ENCODE results near the gene FBXO47. TPM values are rescaled to one million over a fixed set of nuclear protein-coding genes. Genes with fewer than 3 reads are reported as not detected.
A peak's percentile ranks its signal among the peaks of the same experiment; 100 is the strongest.

Gene FBXO47
- total and polyA plus RNA-seq, 9 of the 15 experiments (the other 6 are each of a cell fraction or from before 2014, with no cell fraction given), result not detected

GRCh38 chr17:38892620-38893019 is 74.6 kb downstream of the FBXO47 start:
- Histone ChIP-seq H3K27me3 (ENCODE audit: control insufficient read depth in 2 of 2, insufficient read depth in 2 of 2, low read length in 2 of 2) (no peaks in the 10 kb centered on the region), H4K20me1 (replicated peaks; ENCODE audit: control insufficient read depth, insufficient read depth, low read length) (peaks cover 33% of the 10 kb centered on the region), H3K9ac (ENCODE audit: insufficient read depth in 1 of 2, low read depth in 2 of 2, low read length in 2 of 2) (no peak overlapping the region), H3K4me3 (no peak overlapping the region), H3K9me3 (replicated peaks; ENCODE audit: control insufficient read depth, insufficient read depth, low read depth, low read length) (no peaks in the 10 kb centered on the region), H3K27ac (ENCODE audit: extremely low read depth, low read depth, low read length) (no peak overlapping the region), H3K4me1 (replicated peaks in 1 of 2; ENCODE audit: control insufficient read depth in 2 of 2, insufficient read depth in 2 of 2, low read length in 2 of 2) (peaks cover 26 to 36% of the 10 kb centered on the region in 2 experiments), H3K9me1 (ENCODE audit: control insufficient read depth, insufficient read depth, low read length) (peaks cover 6% of the 10 kb centered on the region), H3K4me2 (ENCODE audit: insufficient read depth, low read length) (no peak overlapping the region), H2AFZ (ENCODE audit: low read depth, low read length) (no peak overlapping the region), H3K36me3 (ENCODE audit: control insufficient read depth, insufficient read depth, low read length) (peaks cover 91% of the 10 kb centered on the region; the same call in 2 of the 3 replicates), H3K79me2 (ENCODE audit: control insufficient read depth, insufficient read depth, low read length) (peaks cover 4% of the 10 kb centered on the region; the same call in 2 of the 3 replicates)
- POLR2A ChIA-PET, result interaction anchor here (1.2 to 1.6 kb wide), 2 partner anchors 8 to 9 kb away, joined by 6 to 9 read pairs; no protein-coding TSS in a partner anchor
- over 99% methylated on average over 9 of the region's 13 CpGs for WGBS (ENCODE audit: insufficient coverage, low coverage, missing lambda C conversion rate)
- DNase-seq (ENCODE audit: extremely low read depth in 1 of 4, low spot score in 3 of 4), result no peak
- no peak for FAIRE-seq
- intact Hi-C loops (cut with micrococcal nuclease) (no loop called here), in situ Hi-C loops (cut with MboI) (no loop called here)
- no TSS peak for BruUV-seq (replicated peaks)
- no peak for ATAC-seq
- TF ChIP-seq POLR2G (IDR thresholded peaks at IDR 0.05; ENCODE audit: low read depth, low read length) (peak; percentile 52), ZNF778 (CRISPR knock-in tag; IDR thresholded peaks at IDR 0.05) (no peak), RBM22 (IDR thresholded peaks at IDR 0.05; ENCODE audit: low read depth, low read length, poor library complexity, severe bottlenecking) (peak; percentile 44)
- CTCF ChIA-PET (ENCODE audit: low intra/inter-chr PET ratio), result no interaction called here

GRCh38 chr17:38892083-38892482 is 75.1 kb downstream of the FBXO47 start:
- ChIA-PET POLR2A (interaction anchor here (0.6 to 1.2 kb wide), 2 partner anchors 9 to 219 kb away, joined by 4 to 6 read pairs; no protein-coding TSS in a partner anchor), CTCF (ENCODE audit: low intra/inter-chr PET ratio) (no interaction called here)
- Histone ChIP-seq H2AFZ (ENCODE audit: low read depth, low read length) (no peak overlapping the region), H3K79me2 (ENCODE audit: control insufficient read depth, insufficient read depth, low read length) (peaks cover 7% of the 10 kb centered on the region; the same call in 2 of the 3 replicates), H3K9me3 (replicated peaks; ENCODE audit: control insufficient read depth, insufficient read depth, low read depth, low read length) (no peaks in the 10 kb centered on the region), H3K4me3 (no peak overlapping the region), H3K4me2 (ENCODE audit: insufficient read depth, low read length) (no peak overlapping the region), H3K4me1 (replicated peaks in 1 of 2; ENCODE audit: control insufficient read depth in 2 of 2, insufficient read depth in 2 of 2, low read length in 2 of 2) (peaks cover 21 to 31% of the 10 kb centered on the region in 2 experiments; a peak in 4 of 5 replicates), H3K9ac (ENCODE audit: insufficient read depth in 1 of 2, low read depth in 2 of 2, low read length in 2 of 2) (0 out of 4 replicates have a peak overlapping the region, but pooled peaks of 1 of the 2 experiments have one; percentile 37), H3K27ac (ENCODE audit: extremely low read depth, low read depth, low read length) (no peak overlapping the region), H3K9me1 (ENCODE audit: control insufficient read depth, insufficient read depth, low read length) (peaks cover 6% of the 10 kb centered on the region), H3K27me3 (ENCODE audit: control insufficient read depth in 2 of 2, insufficient read depth in 2 of 2, low read length in 2 of 2) (no peaks in the 10 kb centered on the region), H3K36me3 (ENCODE audit: control insufficient read depth, insufficient read depth, low read length) (peaks cover 91% of the 10 kb centered on the region; the same call in 2 of the 3 replicates), H4K20me1 (replicated peaks; ENCODE audit: control insufficient read depth, insufficient read depth, low read length) (peaks cover 35% of the 10 kb centered on the region)
- intact Hi-C loops (cut with micrococcal nuclease), result no loop called here
- no peak for DNase-seq (ENCODE audit: extremely low read depth in 1 of 4, low spot score in 3 of 4)
- no peak for ATAC-seq
- WGBS (ENCODE audit: insufficient coverage, low coverage, missing lambda C conversion rate), result 74% methylated on average over 4 of the region's 4 CpGs
- TSS peak; percentile 16 for BruUV-seq (replicated peaks)
- FAIRE-seq, result no peak
- no peak for TF ChIP-seq IRF9 (tag; IDR thresholded peaks at IDR 0.05)
- no peak for TF ChIP-seq MNT (conservative IDR thresholded peaks at IDR 0.05)
- TF ChIP-seq BCLAF1 (IDR thresholded peaks at IDR 0.05; ENCODE audit: borderline replicate concordance in 1 of 2, control insufficient read depth in 1 of 2, low read depth in 2 of 2, low read length in 1 of 2), result no peak
- no peak for TF ChIP-seq KDM4B (IDR thresholded peaks at IDR 0.05; ENCODE audit: borderline replicate concordance in 2 of 2, low read depth in 1 of 2)
- in situ Hi-C loops (cut with MboI), result no loop called here

Data from K562 (cell line).